Calu3 (cell line): ENCODE data around the gene TXNL4B. TPM values are rescaled to one million over a fixed set of nuclear protein-coding genes. Genes with fewer than 3 reads are reported as not detected.

ENCODE experiments used
- BruUV-seq: library from RNA; stranded (reverse); fragments of 400-500 nt; replicated peaks from 2 replicates; lab custom pipeline; 2021; lab: Mats Ljungman, UMichigan
- CTCF ChIA-PET: fragments of 300-600 bp; sonication (Branson Sonifier 250); formaldehyde crosslinking; loops from one replicate; lab custom pipeline; 2022; ENCODE audit warnings: antibody characterized with exemption; lab: Charles Lee
- DNase-seq: peaks from one replicate; pipeline ENCODE4 v3.0.0; 2022
- H3K27ac Mint-ChIP-seq: one replicate; pipeline ENCODE4 v1.8.0; 2022; ENCODE audit warnings: mixed read lengths; ENCODE audit not compliant: unreplicated experiment
- H3K27me3 Mint-ChIP-seq: one replicate; pipeline ENCODE4 v1.8.0; 2022; ENCODE audit warnings: mixed read lengths; ENCODE audit not compliant: unreplicated experiment
- H3K36me3 Mint-ChIP-seq: one replicate; pipeline ENCODE4 v1.8.0; 2022; ENCODE audit warnings: mild to moderate bottlenecking, moderate library complexity, mixed read lengths; ENCODE audit not compliant: insufficient read depth, unreplicated experiment
- H3K4me1 Mint-ChIP-seq: one replicate; pipeline ENCODE4 v1.8.0; 2022; ENCODE audit warnings: mild to moderate bottlenecking, low read depth, mixed read lengths; ENCODE audit not compliant: unreplicated experiment
- H3K4me3 Mint-ChIP-seq: one replicate; pipeline ENCODE4 v1.8.0; 2022; ENCODE audit warnings: mild to moderate bottlenecking, low read depth, moderate library complexity, mixed read lengths; ENCODE audit not compliant: unreplicated experiment
- H3K9me3 Mint-ChIP-seq: one replicate; pipeline ENCODE4 v1.8.0; 2022; ENCODE audit warnings: low read depth, mixed read lengths; ENCODE audit not compliant: unreplicated experiment
- CTCF ChIP-seq: fragments of 200-600 bp; IDR thresholded peaks from one replicate; pipeline ENCODE4 v1.8.0; 2022; ENCODE audit warnings: antibody characterized with exemption; ENCODE audit not compliant: unreplicated experiment
- intact Hi-C: fragments of 100-400 bp; cut with micrococcal nuclease; formaldehyde crosslinking; loops from one replicate; pipeline ENCODE4 v1.10.0; 2022; ENCODE audit not compliant: unreplicated experiment
- total RNA-seq: library from RNA; stranded (reverse); gene quantifications from 2 replicates; pipeline ENCODE4 v1.2.3, GENCODE V29; 2022

TXNL4B gene
- total RNA-seq, 1 experiment from 2014 or later, result 18.0 TPM

- Mint-ChIP-seq H3K4me3 (no peak overlapping the region), H3K9me3 (peaks cover 8% of the 10 kb centered on the region), H3K27me3 (peaks cover 52% of the 10 kb centered on the region), H3K4me1 (no peaks in the 10 kb centered on the region), H3K36me3 (no peaks in the 10 kb centered on the region), H3K27ac (no peak overlapping the region)
- DNase-seq, result no peak
- BruUV-seq, result no TSS peak
- intact Hi-C loops, result no loop called here
- CTCF ChIA-PET, result no interaction called here
- TF ChIP-seq CTCF, result no peak
Measured at GRCh38 chr16:72051818-72052217, 41.6 kb downstream of the TXNL4B start.

GRCh38 chr16:72050769-72051464, 42.5 kb downstream of the TXNL4B start:
- no peak overlapping the region for H3K4me3 Mint-ChIP-seq
- no TSS peak for BruUV-seq
- no peak for TF ChIP-seq CTCF
- H3K4me1 Mint-ChIP-seq, result no peaks in the 10 kb centered on the region
- no peak for DNase-seq
- CTCF ChIA-PET, result no interaction called here
- no peaks in the 10 kb centered on the region for H3K36me3 Mint-ChIP-seq
- intact Hi-C loops, result no loop called here
- H3K27ac Mint-ChIP-seq, result no peak overlapping the region
- H3K9me3 Mint-ChIP-seq, result peaks cover 8% of the 10 kb centered on the region
- peaks cover 52% of the 10 kb centered on the region for H3K27me3 Mint-ChIP-seq

GRCh38 chr16:72049110-72049509, 44.3 kb downstream of the TXNL4B start:
- TF ChIP-seq CTCF, result no peak
- intact Hi-C loops, result no loop called here
- CTCF ChIA-PET, result interaction anchor here (0.6 kb wide), 1 partner anchor 1911 kb away, joined by 8 read pairs; no protein-coding TSS in a partner anchor
- H3K27me3 Mint-ChIP-seq, result peaks cover 45% of the 10 kb centered on the region
- no peaks in the 10 kb centered on the region for H3K36me3 Mint-ChIP-seq
- H3K4me1 Mint-ChIP-seq, result no peaks in the 10 kb centered on the region
- no peak overlapping the region for H3K4me3 Mint-ChIP-seq
- peaks cover 8% of the 10 kb centered on the region for H3K9me3 Mint-ChIP-seq
- no peak for DNase-seq
- no TSS peak for BruUV-seq
- no peak overlapping the region for H3K27ac Mint-ChIP-seq

- TF ChIP-seq CTCF, result no peak
- DNase-seq, result no peak
- H3K9me3 Mint-ChIP-seq, result peaks cover 6% of the 10 kb centered on the region
- CTCF ChIA-PET, result interaction anchor here (0.6 kb wide), 1 partner anchor 390 kb away, joined by 3 read pairs; no protein-coding TSS in a partner anchor
- no peaks in the 10 kb centered on the region for H3K36me3 Mint-ChIP-seq
- H3K4me1 Mint-ChIP-seq, result no peaks in the 10 kb centered on the region
- no TSS peak for BruUV-seq
- H3K27ac Mint-ChIP-seq, result no peak overlapping the region
- H3K4me3 Mint-ChIP-seq, result no peak overlapping the region
- intact Hi-C loops, result no loop called here
- peaks cover 8% of the 10 kb centered on the region for H3K27me3 Mint-ChIP-seq
Measured at GRCh38 chr16:72044825-72045359, 48.5 kb downstream of the TXNL4B start.
